Measurements from ENCODE around the gene SND1.

DNA sequence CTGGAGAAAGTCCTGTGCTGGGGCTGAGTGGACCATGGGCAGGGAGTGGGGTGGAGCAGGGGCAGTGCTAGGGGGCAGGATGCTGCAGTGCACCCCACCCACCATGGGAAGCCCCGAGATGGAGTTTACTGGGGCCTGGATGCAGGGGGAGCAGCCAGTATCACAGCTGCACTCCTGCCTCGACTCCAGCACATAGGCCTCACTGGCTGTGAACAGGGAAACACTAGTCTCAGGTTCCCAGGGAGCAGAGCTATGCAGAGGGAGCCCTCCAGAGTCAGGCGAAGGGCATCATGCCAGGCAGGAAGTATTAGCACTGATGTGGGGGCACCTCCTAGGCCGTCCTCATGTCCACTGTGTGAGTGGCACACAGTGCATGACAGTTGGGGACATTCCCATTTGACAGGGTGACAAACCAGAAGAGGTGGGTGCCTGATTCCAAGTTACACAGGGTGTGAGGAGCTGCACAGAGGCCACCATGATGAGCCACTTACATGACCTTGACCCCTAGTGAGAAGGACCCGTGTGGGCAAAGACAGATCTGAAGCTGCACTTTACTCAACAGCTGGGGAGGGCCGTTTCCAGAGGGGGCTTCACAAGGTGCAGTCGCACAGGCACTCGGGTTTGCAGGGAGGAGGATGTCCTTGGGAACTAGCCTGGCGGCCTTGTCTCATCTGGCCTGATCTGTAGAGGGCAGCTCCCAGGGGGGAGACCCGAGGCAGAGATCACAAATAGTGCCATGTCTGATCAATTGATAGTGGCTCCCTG is 449.1 kb downstream of the SND1 start:
- no peak for TF ChIP-seq POLR2A (IDR thresholded peaks at IDR 0.05)
- TF ChIP-seq, protein P1, sequence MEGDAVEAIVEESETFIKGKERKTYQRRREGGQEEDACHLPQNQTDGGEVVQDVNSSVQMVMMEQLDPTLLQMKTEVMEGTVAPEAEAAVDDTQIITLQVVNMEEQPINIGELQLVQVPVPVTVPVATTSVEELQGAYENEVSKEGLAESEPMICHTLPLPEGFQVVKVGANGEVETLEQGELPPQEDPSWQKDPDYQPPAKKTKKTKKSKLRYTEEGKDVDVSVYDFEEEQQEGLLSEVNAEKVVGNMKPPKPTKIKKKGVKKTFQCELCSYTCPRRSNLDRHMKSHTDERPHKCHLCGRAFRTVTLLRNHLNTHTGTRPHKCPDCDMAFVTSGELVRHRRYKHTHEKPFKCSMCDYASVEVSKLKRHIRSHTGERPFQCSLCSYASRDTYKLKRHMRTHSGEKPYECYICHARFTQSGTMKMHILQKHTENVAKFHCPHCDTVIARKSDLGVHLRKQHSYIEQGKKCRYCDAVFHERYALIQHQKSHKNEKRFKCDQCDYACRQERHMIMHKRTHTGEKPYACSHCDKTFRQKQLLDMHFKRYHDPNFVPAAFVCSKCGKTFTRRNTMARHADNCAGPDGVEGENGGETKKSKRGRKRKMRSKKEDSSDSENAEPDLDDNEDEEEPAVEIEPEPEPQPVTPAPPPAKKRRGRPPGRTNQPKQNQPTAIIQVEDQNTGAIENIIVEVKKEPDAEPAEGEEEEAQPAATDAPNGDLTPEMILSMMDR (IDR thresholded peaks at IDR 0.05): no peak

Data from right lobe of liver (tissue), 4 donors.